Fibroblast of villous mesenchyme (primary cell): Measurements from ENCODE around the gene AHSP. TPM values are rescaled to one million over a fixed set of nuclear protein-coding genes. Genes with fewer than 3 reads are reported as not detected.
"Not testable (repeated sequence)": the region's sequence is repeated elsewhere in the genome, so short reads cannot be mapped to it uniquely, and the experiment has no call there.

ENCODE experiments used
- DNase-seq: peaks from one replicate; pipeline ENCODE4 v3.0.0-alpha.2; 2010; ENCODE audit warnings: low read depth
- H3K4me3 ChIP-seq: 2 replicates; pipeline ENCODE4 v1.5.1; 2011; ENCODE audit warnings: low read depth, mild to moderate bottlenecking, low read length
- CTCF ChIP-seq: IDR thresholded peaks from 2 replicates; pipeline ENCODE4 v1.5.1; 2012; ENCODE audit warnings: low read depth, mild to moderate bottlenecking, low read length; ENCODE audit not compliant: insufficient read depth
- total RNA-seq: library from RNA; depleted of rRNA; stranded (reverse); fragments of >200 nt; gene quantifications from 2 replicates; pipeline ENCODE4 v1.2.3, GENCODE V29; 2012

AHSP gene
- total RNA-seq, 1 donor = not detected

GRCh38 chr16:31537362-31538242, 9.9 kb downstream of the AHSP start:
- H3K4me3 ChIP-seq = peak overlapping the region; percentile 9
- DNase-seq = no peak
- TF ChIP-seq CTCF = no peak

DNA sequence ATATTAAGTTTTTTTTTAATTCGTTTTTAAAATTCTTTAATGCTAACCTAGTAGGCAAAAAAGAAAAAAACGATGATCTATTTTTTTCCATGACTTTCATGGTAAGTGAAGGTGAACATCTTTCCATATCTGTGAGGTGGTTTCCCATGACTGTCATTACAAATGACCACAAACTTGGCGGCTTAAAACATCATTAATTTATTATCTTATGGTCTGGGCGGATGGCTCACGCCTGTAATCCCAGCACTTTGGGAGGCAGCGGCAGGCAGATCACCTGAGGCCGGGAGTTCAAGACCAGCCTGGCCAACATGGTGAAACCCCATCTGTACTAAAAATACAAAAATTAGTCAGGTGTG, 10.5 kb downstream of the AHSP start:
- H3K4me3 ChIP-seq, DNase-seq: not testable (repeated sequence)

GRCh38 chr16:31539762-31540161, 12.1 kb downstream of the AHSP start:
- not testable (repeated sequence) for H3K4me3 ChIP-seq, DNase-seq

GRCh38 chr16:31542763-31543162, 15.1 kb downstream of the AHSP start:
- H3K4me3 ChIP-seq = no peak overlapping the region
- no peak for TF ChIP-seq CTCF
- no peak for DNase-seq

DNA sequence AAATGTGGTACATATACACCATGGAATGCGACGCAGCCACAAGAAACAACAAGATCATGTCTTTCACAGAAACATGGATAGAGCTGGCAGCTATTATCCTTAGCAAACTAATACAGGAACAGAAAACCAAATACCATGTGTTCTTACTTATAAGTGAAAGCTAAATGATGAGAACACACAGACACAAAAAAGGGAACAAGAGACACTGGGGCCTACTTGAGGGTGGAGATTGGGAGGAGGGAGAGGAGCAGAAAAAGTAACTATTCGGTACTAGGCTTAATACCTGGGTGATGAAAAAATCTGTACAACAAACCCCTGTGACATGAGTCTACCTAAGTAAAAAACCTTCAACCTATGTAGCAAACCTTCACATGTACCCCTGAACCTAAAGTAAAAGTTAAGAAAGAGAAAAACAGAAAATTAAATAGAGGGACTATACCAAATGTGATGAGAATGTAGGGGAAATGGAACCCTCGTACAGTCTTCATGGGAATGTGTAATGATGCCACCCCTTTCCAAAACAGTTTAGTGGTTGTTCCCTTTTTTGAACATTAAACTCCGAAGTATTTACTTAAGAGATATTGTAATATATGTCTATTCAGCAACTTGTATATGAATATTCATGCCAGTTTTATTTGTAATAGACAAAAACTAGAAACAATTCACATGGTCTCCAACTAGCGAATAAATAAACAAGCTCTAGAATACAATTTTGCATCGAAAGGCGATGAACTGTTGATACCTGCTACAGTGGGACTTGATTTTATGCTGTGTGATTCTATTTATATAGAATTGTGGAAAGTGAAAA, 33.9 kb downstream of the AHSP start:
- no peak for DNase-seq
- H3K4me3 ChIP-seq = no peak overlapping the region
- no peak for TF ChIP-seq CTCF

GRCh38 chr16:31568577-31569359, 41.1 kb downstream of the AHSP start:
- TF ChIP-seq CTCF = no peak
- no peak for DNase-seq
- H3K4me3 ChIP-seq = peak overlapping the region; percentile 9

DNA sequence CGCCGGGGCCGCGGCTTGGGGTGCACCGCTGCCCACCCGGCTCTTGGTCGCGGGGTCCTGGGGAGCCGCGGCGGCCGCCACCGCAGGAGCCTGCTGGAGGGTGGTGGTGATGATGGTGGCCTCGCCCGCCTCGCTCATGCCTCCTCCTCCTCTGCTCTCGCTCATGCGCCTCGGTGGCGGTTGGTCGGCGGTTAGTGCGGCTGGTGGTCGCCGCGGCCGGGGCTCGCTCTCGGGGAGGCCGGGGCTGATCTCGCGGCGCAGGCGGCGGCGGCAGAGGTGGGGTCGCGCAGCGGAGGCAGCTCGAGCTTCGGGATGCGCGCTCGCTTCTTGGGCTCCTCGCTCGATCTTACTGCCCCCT, 41.6 kb downstream of the AHSP start:
- H3K4me3 ChIP-seq = no peak overlapping the region
- no peak for DNase-seq
- no peak for TF ChIP-seq CTCF
